Upper lobe of right lung (tissue), 1 donor: ENCODE results near the gene ROPN1B. TPM values are rescaled to one million over a fixed set of nuclear protein-coding genes. Genes with fewer than 3 reads are reported as not detected.

Source experiments
- ATAC-seq: fragments of 200-7000 bp; cut with Tn5 transposase; one replicate; pipeline ENCODE4 v1.9.1; 2020; ENCODE audit warnings: mild to moderate bottlenecking, moderate library complexity
- DNase-seq: peaks from one replicate; pipeline ENCODE4 v3.0.0-alpha.2; 2020
- H3K27ac ChIP-seq: fragments of 200-600 bp; one replicate; pipeline ENCODE4 v1.8.0; 2022
- H3K27me3 ChIP-seq: fragments of 200-600 bp; one replicate; pipeline ENCODE4 v1.8.0; 2022; ENCODE audit warnings: mild to moderate bottlenecking
- H3K36me3 ChIP-seq: fragments of 200-600 bp; one replicate; pipeline ENCODE4 v1.8.0; 2022
- H3K4me1 ChIP-seq: fragments of 200-600 bp; one replicate; pipeline ENCODE4 v1.8.0; 2022
- H3K4me3 ChIP-seq: fragments of 200-600 bp; one replicate; pipeline ENCODE4 v1.8.0; 2022; ENCODE audit warnings: mild to moderate bottlenecking
- H3K9me3 ChIP-seq: fragments of 200-600 bp; one replicate; pipeline ENCODE4 v1.8.0; 2022
- CTCF ChIP-seq: fragments of 200-600 bp; IDR thresholded peaks from one replicate; pipeline ENCODE4 v1.8.0; 2022; ENCODE audit warnings: antibody characterized with exemption
- intact Hi-C: fragments of 100-400 bp; cut with DNase I; formaldehyde crosslinking; loops from one replicate; pipeline ENCODE4 v1.11.0; 2022
- total RNA-seq: library from RNA; stranded (reverse); fragmentation: NEBNext Ultra II Directional; extraction: Animal tissue kit (Norgen Biotek cat#: 25700); gene quantifications from one replicate; pipeline ENCODE4 v1.2.1, GENCODE V29; 2021
- donor health status: DM: no; HTN: yes; CAD: no; lungs with severe emphysema.

Gene ROPN1B
- total RNA-seq, 1 donor from 2014 or later = not detected

- Histone ChIP-seq H3K4me3 (no peak overlapping the region), H3K4me1 (no peaks in the 10 kb centered on the region), H3K27ac (no peak overlapping the region), H3K27me3 (peaks cover 39% of the 10 kb centered on the region), H3K36me3 (no peaks in the 10 kb centered on the region), H3K9me3 (no peaks in the 10 kb centered on the region)
- DNase-seq (no peak), ATAC-seq (no peak)
- TF ChIP-seq CTCF = no peak
- intact Hi-C loops = no loop called here
Observed at GRCh38 chr3:125957674-125958510, 11.1 kb upstream of the ROPN1B start.

- DNase-seq = peak; percentile 54
- Histone ChIP-seq H3K36me3 (no peaks in the 10 kb centered on the region), H3K27me3 (peaks cover 39% of the 10 kb centered on the region), H3K27ac (no peak overlapping the region), H3K4me1 (no peaks in the 10 kb centered on the region), H3K4me3 (no peak overlapping the region), H3K9me3 (no peaks in the 10 kb centered on the region)
- TF ChIP-seq CTCF = no peak
- intact Hi-C loops = no loop called here
- peak; percentile 10 for ATAC-seq
Observed at GRCh38 chr3:125958511-125959316, 10.3 kb upstream of the ROPN1B start.

GRCh38 chr3:125959317-125960065 lies 9.5 kb upstream of the ROPN1B start:
- Histone ChIP-seq H3K27me3 (peaks cover 39% of the 10 kb centered on the region), H3K36me3 (no peaks in the 10 kb centered on the region), H3K9me3 (no peaks in the 10 kb centered on the region), H3K4me1 (no peaks in the 10 kb centered on the region), H3K27ac (no peak overlapping the region), H3K4me3 (no peak overlapping the region)
- intact Hi-C loops = no loop called here
- no peak for TF ChIP-seq CTCF
- ATAC-seq = peak; percentile 6
- peak; percentile 57 for DNase-seq

GRCh38 chr3:125960066-125960424 lies 8.9 kb upstream of the ROPN1B start:
- H3K9me3 ChIP-seq = no peaks in the 10 kb centered on the region
- no peaks in the 10 kb centered on the region for H3K36me3 ChIP-seq
- peaks cover 39% of the 10 kb centered on the region for H3K27me3 ChIP-seq
- intact Hi-C loops = no loop called here
- H3K4me3 ChIP-seq = no peak overlapping the region
- no peaks in the 10 kb centered on the region for H3K4me1 ChIP-seq
- no peak overlapping the region for H3K27ac ChIP-seq
- DNase-seq (no peak), ATAC-seq (no peak)
- TF ChIP-seq CTCF = no peak

GRCh38 chr3:125960456-125961288 lies 8.3 kb upstream of the ROPN1B start:
- peaks cover 39% of the 10 kb centered on the region for H3K27me3 ChIP-seq
- DNase-seq (peak; percentile 54), ATAC-seq (no peak)
- no peak for TF ChIP-seq CTCF
- no peaks in the 10 kb centered on the region for H3K36me3 ChIP-seq
- H3K4me1 ChIP-seq = no peaks in the 10 kb centered on the region
- no peaks in the 10 kb centered on the region for H3K9me3 ChIP-seq
- no peak overlapping the region for H3K4me3 ChIP-seq
- intact Hi-C loops = no loop called here
- no peak overlapping the region for H3K27ac ChIP-seq
